Islet precursor cell (in vitro differentiated cells): ENCODE measurements around the gene POU2AF3.
A peak's percentile ranks its signal among the peaks of the same experiment; 100 is the strongest.

Source experiments
- DNase-seq: peaks from one replicate; pipeline ENCODE4 v3.0.0-alpha.2; 2018

POU2AF3 gene

GRCh38 chr11:111353776-111354600, 55.6 kb downstream of the POU2AF3 start:
- peak; percentile 32 for DNase-seq

GRCh38 chr11:111354601-111354891, 56.2 kb downstream of the POU2AF3 start:
- no peak for DNase-seq

- peak; percentile 43 for DNase-seq
Measured at GRCh38 chr11:111355101-111355500, 56.8 kb downstream of the POU2AF3 start.

- DNase-seq: peak; percentile 16
Measured at GRCh38 chr11:111355956-111356659, 57.8 kb downstream of the POU2AF3 start.

GRCh38 chr11:111356660-111357048, 58.3 kb downstream of the POU2AF3 start:
- no peak for DNase-seq

GRCh38 chr11:111357150-111358037, 59.0 kb downstream of the POU2AF3 start:
- peak; percentile 35 for DNase-seq
